HL-60/S4 (cell line): ENCODE measurements around the gene RPL26.
"Not testable (repeated sequence)": the region's sequence is repeated elsewhere in the genome, so short reads cannot be mapped to it uniquely, and the experiment has no call there.

Source experiments
- in situ Hi-C: fragments of 300-500 bp; cut with MboI; formaldehyde crosslinking; loops from 2 replicates; pipeline ENCODE4 v1.14.3; 2022; ENCODE audit warnings: low sequenced_read_pairs

Gene RPL26

GRCh38 chr17:8398980-8399379, 16.0 kb upstream of the RPL26 start:
- in situ Hi-C loops, result no loop called here

- in situ Hi-C loops, result no loop called here
Measured at GRCh38 chr17:8397636-8398035, 14.6 kb upstream of the RPL26 start, which contains the start of gene RNF222. RNF222 (minus strand) TSS chr17:8397827; CDS start chr17:8393461, 4,366 bp downstream.

GRCh38 chr17:8394497-8394896, 11.5 kb upstream of the RPL26 start:
- in situ Hi-C loops, result not testable (repeated sequence)

- in situ Hi-C loops, result no loop called here
Measured at GRCh38 chr17:8393470-8394231, 10.7 kb upstream of the RPL26 start.

GRCh38 chr17:8392674-8393469, 9.9 kb upstream of the RPL26 start:
- in situ Hi-C loops, result no loop called here

GRCh38 chr17:8392274-8392673, 9.3 kb upstream of the RPL26 start:
- in situ Hi-C loops, result no loop called here

GRCh38 chr17:8391711-8392110, 8.7 kb upstream of the RPL26 start:
- in situ Hi-C loops, result no loop called here

GRCh38 chr17:8387914-8388651, 5.1 kb upstream of the RPL26 start:
- in situ Hi-C loops, result no loop called here

- in situ Hi-C loops, result no loop called here
Measured at GRCh38 chr17:8386841-8387240, 3.8 kb upstream of the RPL26 start.

GRCh38 chr17:8384801-8385378, 1.9 kb upstream of the RPL26 start:
- in situ Hi-C loops, result no loop called here

- in situ Hi-C loops, result no loop called here
Measured at GRCh38 chr17:8382880-8383142, 182 bp downstream of the RPL26 start.

- in situ Hi-C loops, result no loop called here
Measured at GRCh38 chr17:8382052-8382879, 727 bp downstream of the RPL26 start.

GRCh38 chr17:8380049-8380448, 2.9 kb downstream of the RPL26 start:
- in situ Hi-C loops, result no loop called here

- in situ Hi-C loops, result not testable (repeated sequence)
Measured at GRCh38 chr17:8378117-8378516, 4.9 kb downstream of the RPL26 start.

- in situ Hi-C loops, result no loop called here
Measured at GRCh38 chr17:8377422-8377821, 5.6 kb downstream of the RPL26 start.

GRCh38 chr17:8376271-8377067, 6.5 kb downstream of the RPL26 start, which contains the start of gene KRABD2:
KRABD2 (minus strand) TSS chr17:8376704.
- in situ Hi-C loops, result no loop called here

- in situ Hi-C loops, result no loop called here
Measured at GRCh38 chr17:8375738-8376259, 7.2 kb downstream of the RPL26 start.

- in situ Hi-C loops, result not testable (repeated sequence)
Measured at GRCh38 chr17:8373856-8374255, 9.1 kb downstream of the RPL26 start.

- in situ Hi-C loops, result no loop called here
Measured at GRCh38 chr17:8372422-8372821, 10.6 kb downstream of the RPL26 start.
